ENCODE data around the gene SLC18A2. TPM values are rescaled to one million over a fixed set of nuclear protein-coding genes. Genes with fewer than 3 reads are reported as not detected.

The SLC18A2 gene
- total and polyA plus RNA-seq, 2 donors (not counting 1 experiment from before 2014, with no cell fraction given) = under 0.01 TPM; not detected in 1

DNA sequence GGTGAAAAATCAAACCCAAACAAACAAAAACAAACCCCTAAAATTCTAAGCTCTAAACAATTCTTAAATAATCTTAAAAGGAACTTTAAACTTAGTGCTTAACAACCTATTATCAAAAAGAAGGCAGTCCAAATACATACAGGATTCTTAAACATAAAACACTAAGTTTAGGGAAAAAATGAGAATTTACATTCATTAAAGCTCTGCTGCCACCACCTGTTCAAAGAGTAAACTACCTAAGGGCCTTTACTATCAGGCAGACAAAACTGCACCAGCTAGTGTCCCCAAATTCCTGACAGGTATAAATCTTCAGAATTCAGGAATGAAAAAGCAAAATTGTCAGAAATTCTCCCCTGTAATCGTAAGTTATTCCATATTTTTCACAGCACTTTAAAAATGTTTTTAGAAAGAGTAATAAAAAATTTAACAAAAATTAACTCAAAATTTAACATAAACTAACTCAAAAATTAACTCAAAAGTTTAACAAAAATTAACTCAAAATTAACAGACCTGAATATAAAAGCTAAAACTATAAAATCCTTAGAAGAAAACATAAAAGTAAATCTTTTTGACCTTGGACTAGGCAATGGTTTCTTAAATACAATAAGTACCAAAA lies 79.2 kb downstream of the SLC18A2 start:
- Histone ChIP-seq H3K27me3 (ENCODE audit: control insufficient read depth, insufficient read depth, low read length) (no peaks in the 10 kb centered on the region), H3K9ac (ENCODE audit: insufficient read depth, low read length) (no peak overlapping the region), H3K79me2 (ENCODE audit: control insufficient read depth, insufficient read depth, low read length) (no peaks in the 10 kb centered on the region), H3K4me2 (ENCODE audit: extremely low read depth, insufficient read depth, low read length) (no peak overlapping the region), H3K4me3 (replicated peaks in 1 of 4; ENCODE audit: control extremely low read depth in 1 of 4, insufficient read depth in 1 of 4, low read depth in 3 of 4, low read length in 4 of 4) (no peak overlapping the region), H3K36me3 (ENCODE audit: control insufficient read depth, insufficient read depth, low read length) (no peaks in the 10 kb centered on the region), H3K9me3 (ENCODE audit: control insufficient read depth, insufficient read depth, low read depth, low read length) (no peaks in the 10 kb centered on the region), H3K4me1 (ENCODE audit: control insufficient read depth, extremely low read depth, insufficient read depth, low read length) (no peaks in the 10 kb centered on the region), H3K27ac (ENCODE audit: insufficient read depth, low read length) (no peak overlapping the region), H2AFZ (ENCODE audit: low read length) (no peak overlapping the region), H4K20me1 (ENCODE audit: control insufficient read depth, extremely low read depth, insufficient read depth, low read length) (no peaks in the 10 kb centered on the region)
- peak in 1 of 2 donors; percentile 40 for DNase-seq (ENCODE audit: low read depth in 2 of 2)
- TF ChIP-seq EZH2 (IDR thresholded peaks at IDR 0.05; ENCODE audit: low read length, missing control alignments) = no peak
- TF ChIP-seq, protein P1, sequence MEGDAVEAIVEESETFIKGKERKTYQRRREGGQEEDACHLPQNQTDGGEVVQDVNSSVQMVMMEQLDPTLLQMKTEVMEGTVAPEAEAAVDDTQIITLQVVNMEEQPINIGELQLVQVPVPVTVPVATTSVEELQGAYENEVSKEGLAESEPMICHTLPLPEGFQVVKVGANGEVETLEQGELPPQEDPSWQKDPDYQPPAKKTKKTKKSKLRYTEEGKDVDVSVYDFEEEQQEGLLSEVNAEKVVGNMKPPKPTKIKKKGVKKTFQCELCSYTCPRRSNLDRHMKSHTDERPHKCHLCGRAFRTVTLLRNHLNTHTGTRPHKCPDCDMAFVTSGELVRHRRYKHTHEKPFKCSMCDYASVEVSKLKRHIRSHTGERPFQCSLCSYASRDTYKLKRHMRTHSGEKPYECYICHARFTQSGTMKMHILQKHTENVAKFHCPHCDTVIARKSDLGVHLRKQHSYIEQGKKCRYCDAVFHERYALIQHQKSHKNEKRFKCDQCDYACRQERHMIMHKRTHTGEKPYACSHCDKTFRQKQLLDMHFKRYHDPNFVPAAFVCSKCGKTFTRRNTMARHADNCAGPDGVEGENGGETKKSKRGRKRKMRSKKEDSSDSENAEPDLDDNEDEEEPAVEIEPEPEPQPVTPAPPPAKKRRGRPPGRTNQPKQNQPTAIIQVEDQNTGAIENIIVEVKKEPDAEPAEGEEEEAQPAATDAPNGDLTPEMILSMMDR (conservative IDR thresholded peaks at IDR 0.05 in 1 of 2, IDR thresholded peaks at IDR 0.05 in 1 of 2; ENCODE audit: low read depth in 1 of 2, low read length in 2 of 2) = peak; percentile 44 to 67

DNA sequence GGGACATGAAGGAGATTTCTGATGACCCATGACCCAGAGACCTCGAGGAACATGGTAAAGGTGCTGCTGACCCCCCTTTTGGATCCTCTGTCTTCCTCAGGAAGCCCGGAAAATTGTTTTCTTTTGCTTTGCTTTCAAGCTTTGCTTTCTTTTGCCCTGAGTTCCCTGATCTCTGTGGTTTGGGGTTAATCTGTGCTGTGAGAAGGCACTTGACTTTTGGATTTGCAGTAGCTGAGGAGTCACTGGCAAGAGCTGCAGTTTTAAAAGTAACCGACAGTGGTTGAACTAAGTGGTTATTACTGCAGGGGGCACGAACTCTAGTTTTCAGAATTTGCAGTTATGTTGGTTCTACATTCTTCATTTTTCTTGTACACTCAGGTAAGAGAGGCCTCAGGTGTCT lies 81.3 kb downstream of the SLC18A2 start:
- no peak overlapping the region for H3K9ac ChIP-seq (ENCODE audit: insufficient read depth, low read length)
- no peak overlapping the region for H3K4me2 ChIP-seq (ENCODE audit: extremely low read depth, insufficient read depth, low read length)
- no peaks in the 10 kb centered on the region for H4K20me1 ChIP-seq (ENCODE audit: control insufficient read depth, extremely low read depth, insufficient read depth, low read length)
- H3K4me1 ChIP-seq (ENCODE audit: control insufficient read depth, extremely low read depth, insufficient read depth, low read length) = no peaks in the 10 kb centered on the region
- DNase-seq (ENCODE audit: low read depth in 2 of 2) = peak in 1 of 2 donors; percentile 32
- H3K9me3 ChIP-seq (ENCODE audit: control insufficient read depth, insufficient read depth, low read depth, low read length) = no peaks in the 10 kb centered on the region
- H3K27me3 ChIP-seq (ENCODE audit: control insufficient read depth, insufficient read depth, low read length) = no peaks in the 10 kb centered on the region
- H3K4me3 ChIP-seq (replicated peaks in 1 of 4; ENCODE audit: control extremely low read depth in 1 of 4, insufficient read depth in 1 of 4, low read depth in 3 of 4, low read length in 4 of 4) = no peak overlapping the region
- H2AFZ ChIP-seq (ENCODE audit: low read length) = no peak overlapping the region
- no peaks in the 10 kb centered on the region for H3K36me3 ChIP-seq (ENCODE audit: control insufficient read depth, insufficient read depth, low read length)
- TF ChIP-seq EZH2 (IDR thresholded peaks at IDR 0.05; ENCODE audit: low read length, missing control alignments) = no peak
- TF ChIP-seq, protein P1 (conservative IDR thresholded peaks at IDR 0.05 in 1 of 2, IDR thresholded peaks at IDR 0.05 in 1 of 2; ENCODE audit: low read depth in 1 of 2, low read length in 2 of 2) = no peak
- no peak overlapping the region for H3K27ac ChIP-seq (ENCODE audit: insufficient read depth, low read length)
- H3K79me2 ChIP-seq (ENCODE audit: control insufficient read depth, insufficient read depth, low read length) = no peaks in the 10 kb centered on the region

DNA sequence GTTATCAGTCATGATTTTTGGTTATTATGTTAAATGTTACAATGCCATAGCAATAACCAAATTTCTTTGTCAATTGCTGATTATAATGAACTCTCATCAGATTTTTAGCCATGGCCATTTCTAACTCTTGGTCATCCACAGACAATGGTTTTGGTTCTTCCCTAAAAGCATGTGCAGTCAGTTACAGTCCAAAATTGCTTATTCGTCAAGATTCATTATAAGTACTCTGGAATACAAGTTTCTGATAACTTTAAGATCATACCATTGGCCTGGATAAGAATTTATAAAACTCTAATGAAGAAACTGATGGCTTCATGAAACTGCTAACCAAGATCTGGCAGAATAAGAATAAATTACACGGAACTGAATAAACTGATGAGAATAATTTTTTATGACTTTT lies 83.5 kb downstream of the SLC18A2 start:
- Histone ChIP-seq H3K4me3 (replicated peaks in 1 of 4; ENCODE audit: control extremely low read depth in 1 of 4, insufficient read depth in 1 of 4, low read depth in 3 of 4, low read length in 4 of 4) (no peak overlapping the region), H3K9me3 (ENCODE audit: control insufficient read depth, insufficient read depth, low read depth, low read length) (no peaks in the 10 kb centered on the region), H4K20me1 (ENCODE audit: control insufficient read depth, extremely low read depth, insufficient read depth, low read length) (no peaks in the 10 kb centered on the region), H3K27ac (ENCODE audit: insufficient read depth, low read length) (no peak overlapping the region), H3K36me3 (ENCODE audit: control insufficient read depth, insufficient read depth, low read length) (no peaks in the 10 kb centered on the region), H3K79me2 (ENCODE audit: control insufficient read depth, insufficient read depth, low read length) (no peaks in the 10 kb centered on the region), H3K4me2 (ENCODE audit: extremely low read depth, insufficient read depth, low read length) (no peak overlapping the region), H3K27me3 (ENCODE audit: control insufficient read depth, insufficient read depth, low read length) (no peaks in the 10 kb centered on the region), H3K4me1 (ENCODE audit: control insufficient read depth, extremely low read depth, insufficient read depth, low read length) (no peaks in the 10 kb centered on the region), H2AFZ (ENCODE audit: low read length) (no peak overlapping the region), H3K9ac (ENCODE audit: insufficient read depth, low read length) (no peak overlapping the region)
- no peak for DNase-seq (ENCODE audit: low read depth in 2 of 2)
- TF ChIP-seq, protein P1 (conservative IDR thresholded peaks at IDR 0.05 in 1 of 2, IDR thresholded peaks at IDR 0.05 in 1 of 2; ENCODE audit: low read depth in 1 of 2, low read length in 2 of 2) = no peak
- no peak for TF ChIP-seq EZH2 (IDR thresholded peaks at IDR 0.05; ENCODE audit: low read length, missing control alignments)

All from fibroblast of lung (primary cell).